Smooth muscle cell (in vitro differentiated cells): ENCODE data around the gene LYRM9. TPM values are rescaled to one million over a fixed set of nuclear protein-coding genes. Genes with fewer than 3 reads are reported as not detected.

ENCODE experiments used
- DNase-seq: peaks from one replicate; lab custom pipeline; 2025; ENCODE audit not compliant: unreplicated experiment; lab: John Stamatoyannopoulos, UW
- H2AFZ ChIP-seq: fragments of 200-600 bp; sonication (generic); 2 replicates; pipeline ENCODE4 v1.6.0; 2016; ENCODE audit warnings: antibody characterized with exemption, low read depth, mild to moderate bottlenecking
- H3F3A ChIP-seq: fragments of 200-600 bp; sonication (generic); 2 replicates; pipeline ENCODE4 v1.6.0; 2017; ENCODE audit warnings: antibody characterized with exemption, low read depth
- H3K27ac ChIP-seq: fragments of 200-600 bp; sonication (generic); 2 replicates; pipeline ENCODE4 v1.5.1; 2016; ENCODE audit warnings: low read depth, mild to moderate bottlenecking
- H3K27me3 ChIP-seq: fragments of 200-600 bp; sonication (generic); 2 replicates; pipeline ENCODE4 v1.6.1; 2016; ENCODE audit warnings: low read depth, mild to moderate bottlenecking
- H3K36me3 ChIP-seq: fragments of 200-600 bp; sonication (generic); 2 replicates; pipeline ENCODE4 v1.5.1; 2016; ENCODE audit warnings: low read depth
- H3K4me1 ChIP-seq: fragments of 200-600 bp; sonication (generic); 2 replicates; pipeline ENCODE4 v1.5.1; 2016; ENCODE audit warnings: low read depth
- H3K4me2 ChIP-seq: fragments of 200-600 bp; sonication (generic); 2 replicates; pipeline ENCODE4 v1.6.0; 2016; ENCODE audit warnings: mild to moderate bottlenecking
- H3K4me3 ChIP-seq: fragments of 200-600 bp; sonication (generic); 2 replicates; pipeline ENCODE4 v1.5.1; 2016; ENCODE audit warnings: mild to moderate bottlenecking
- H3K79me2 ChIP-seq: fragments of 200-600 bp; sonication (generic); 2 replicates; pipeline ENCODE4 v1.6.0; 2016; ENCODE audit warnings: low read depth, mild to moderate bottlenecking
- H3K9ac ChIP-seq: fragments of 200-600 bp; sonication (generic); 2 replicates; pipeline ENCODE4 v1.6.0; 2016; ENCODE audit warnings: low read depth
- H3K9me3 ChIP-seq: fragments of 200-600 bp; sonication (generic); replicated peaks from 2 replicates; pipeline ENCODE4 v1.5.1; 2016; ENCODE audit warnings: low read depth
- H4K20me1 ChIP-seq: fragments of 200-600 bp; sonication (generic); 2 replicates; pipeline ENCODE4 v1.6.0; 2016; ENCODE audit warnings: low read depth
- WGBS: methylation state at CpG from one replicate; pipeline ENCODE4 v1.1.7; 2016; ENCODE audit warnings: low lambda C conversion rate; 5-methylcytosine and 5-hydroxymethylcytosine counted together
- polyA plus RNA-seq: library from polyadenylated mRNA; unstranded; fragments of >200 nt; fragmentation: Nextera tagmentation; extraction: Ambion mirVana; gene quantifications from 2 replicates; pipeline ENCODE4 v1.2.1, GENCODE V29; 2016
- total RNA-seq: library from RNA; depleted of rRNA; stranded (reverse); fragments of >200 nt; gene quantifications from 2 replicates; pipeline ENCODE4 v1.2.3, GENCODE V29; 2014
- TF ChIP-seq, protein P1 (sequence below): fragments of 200-600 bp; sonication (generic); IDR thresholded peaks from 2 replicates; pipeline ENCODE4 v1.5.1; 2017; ENCODE audit warnings: borderline replicate concordance, mild to moderate bottlenecking, antibody characterized with exemption; ENCODE audit not compliant: insufficient read depth, poor library complexity, severe bottlenecking

Gene LYRM9
- total and polyA plus RNA-seq, 2 experiments from 2014 or later: 10.6 to 11.4 TPM

GRCh38 chr17:27928587-27928986 is 35.4 kb upstream of the LYRM9 start:
- H3K27me3 ChIP-seq: no peaks in the 10 kb centered on the region
- WGBS: 97% methylated on average over 5 of the region's 5 CpGs
- TF ChIP-seq, protein P1, sequence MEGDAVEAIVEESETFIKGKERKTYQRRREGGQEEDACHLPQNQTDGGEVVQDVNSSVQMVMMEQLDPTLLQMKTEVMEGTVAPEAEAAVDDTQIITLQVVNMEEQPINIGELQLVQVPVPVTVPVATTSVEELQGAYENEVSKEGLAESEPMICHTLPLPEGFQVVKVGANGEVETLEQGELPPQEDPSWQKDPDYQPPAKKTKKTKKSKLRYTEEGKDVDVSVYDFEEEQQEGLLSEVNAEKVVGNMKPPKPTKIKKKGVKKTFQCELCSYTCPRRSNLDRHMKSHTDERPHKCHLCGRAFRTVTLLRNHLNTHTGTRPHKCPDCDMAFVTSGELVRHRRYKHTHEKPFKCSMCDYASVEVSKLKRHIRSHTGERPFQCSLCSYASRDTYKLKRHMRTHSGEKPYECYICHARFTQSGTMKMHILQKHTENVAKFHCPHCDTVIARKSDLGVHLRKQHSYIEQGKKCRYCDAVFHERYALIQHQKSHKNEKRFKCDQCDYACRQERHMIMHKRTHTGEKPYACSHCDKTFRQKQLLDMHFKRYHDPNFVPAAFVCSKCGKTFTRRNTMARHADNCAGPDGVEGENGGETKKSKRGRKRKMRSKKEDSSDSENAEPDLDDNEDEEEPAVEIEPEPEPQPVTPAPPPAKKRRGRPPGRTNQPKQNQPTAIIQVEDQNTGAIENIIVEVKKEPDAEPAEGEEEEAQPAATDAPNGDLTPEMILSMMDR: no peak

DNA sequence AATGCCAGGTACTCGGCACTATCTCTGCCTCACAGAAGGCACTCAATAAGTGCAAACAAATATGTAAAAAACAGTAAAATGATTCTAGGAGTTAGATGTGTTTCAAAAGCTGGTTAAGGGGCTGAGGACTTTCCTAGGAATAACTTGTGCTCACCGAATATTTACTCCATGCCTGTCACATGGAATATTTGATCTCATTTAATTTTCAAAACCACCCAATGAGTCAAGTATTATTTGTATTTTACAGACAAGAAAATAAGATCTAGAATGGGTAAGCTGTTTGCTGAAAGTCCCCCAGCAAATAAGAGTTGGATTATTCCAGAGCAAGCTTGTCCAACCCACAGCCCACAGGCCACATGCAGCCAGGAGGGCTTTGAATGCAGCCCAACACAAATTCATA is 34.6 kb upstream of the LYRM9 start:
- no peak overlapping the region for H3K4me3 ChIP-seq
- no peaks in the 10 kb centered on the region for H4K20me1 ChIP-seq
- TF ChIP-seq, protein P1: no peak
- no peaks in the 10 kb centered on the region for H3K4me1 ChIP-seq
- H3K9ac ChIP-seq: no peak overlapping the region
- H3K4me2 ChIP-seq: no peak overlapping the region
- no peaks in the 10 kb centered on the region for H3K36me3 ChIP-seq
- H3K9me3 ChIP-seq: no peaks in the 10 kb centered on the region
- H3K79me2 ChIP-seq: no peaks in the 10 kb centered on the region
- no peaks in the 10 kb centered on the region for H3F3A ChIP-seq
- no peak overlapping the region for H3K27ac ChIP-seq
- DNase-seq: no peak
- H2AFZ ChIP-seq: no peak overlapping the region
- H3K27me3 ChIP-seq: no peaks in the 10 kb centered on the region
- 85% methylated on average over 2 of the region's 2 CpGs for WGBS

More at GRCh38 chr17:27928587-27928986, 35.4 kb upstream of the LYRM9 start:
- no peak overlapping the region for H3K9ac ChIP-seq
- H3K4me3 ChIP-seq: no peak overlapping the region
- H3F3A ChIP-seq: no peaks in the 10 kb centered on the region
- H3K4me1 ChIP-seq: no peaks in the 10 kb centered on the region
- no peaks in the 10 kb centered on the region for H3K36me3 ChIP-seq
- H2AFZ ChIP-seq: no peak overlapping the region
- no peaks in the 10 kb centered on the region for H3K79me2 ChIP-seq
- no peaks in the 10 kb centered on the region for H3K9me3 ChIP-seq
- H4K20me1 ChIP-seq: no peaks in the 10 kb centered on the region
- no peak for DNase-seq
- no peak overlapping the region for H3K4me2 ChIP-seq
- no peak overlapping the region for H3K27ac ChIP-seq

GRCh38 chr17:27921599-27921998 is 28.4 kb upstream of the LYRM9 start:
- DNase-seq: no peak
- no peaks in the 10 kb centered on the region for H3K27me3 ChIP-seq
- no peaks in the 10 kb centered on the region for H3K4me1 ChIP-seq
- no peaks in the 10 kb centered on the region for H4K20me1 ChIP-seq
- H3K27ac ChIP-seq: no peak overlapping the region
- TF ChIP-seq, protein P1: no peak
- H3K9me3 ChIP-seq: no peaks in the 10 kb centered on the region
- no peak overlapping the region for H3K4me3 ChIP-seq
- no peaks in the 10 kb centered on the region for H3K36me3 ChIP-seq
- H3K9ac ChIP-seq: no peak overlapping the region
- WGBS: 92% methylated on average over 3 of the region's 3 CpGs
- H3F3A ChIP-seq: no peaks in the 10 kb centered on the region
- no peak overlapping the region for H3K4me2 ChIP-seq
- H2AFZ ChIP-seq: no peak overlapping the region
- no peaks in the 10 kb centered on the region for H3K79me2 ChIP-seq

GRCh38 chr17:27921077-27921476 is 27.9 kb upstream of the LYRM9 start:
- Histone ChIP-seq H3K79me2 (no peaks in the 10 kb centered on the region), H3K4me1 (no peaks in the 10 kb centered on the region), H3K4me3 (no peak overlapping the region), H2AFZ (no peak overlapping the region), H3K36me3 (no peaks in the 10 kb centered on the region), H3K4me2 (no peak overlapping the region), H3K9me3 (no peaks in the 10 kb centered on the region), H3K9ac (no peak overlapping the region), H3K27me3 (peaks cover 2% of the 10 kb centered on the region), H3F3A (no peaks in the 10 kb centered on the region), H3K27ac (no peak overlapping the region), H4K20me1 (no peaks in the 10 kb centered on the region)
- WGBS: 85% methylated on average over 5 of the region's 5 CpGs
- no peak for DNase-seq
- TF ChIP-seq, protein P1: no peak
